ENCODE data around the gene KRT80.

The KRT80 gene

GRCh38 chr12:52187206-52187605, 4.6 kb downstream of the KRT80 start:
- no peak overlapping the region for H3K4me3 ChIP-seq (ENCODE audit: low read length)
- no peak for TF ChIP-seq CTCF (conservative IDR thresholded peaks at IDR 0.05; ENCODE audit: low read depth, low read length)
- DNase-seq (ENCODE audit: low read depth): no peak

- no peak for DNase-seq (ENCODE audit: low read depth)
- H3K4me3 ChIP-seq (ENCODE audit: low read length): no peak overlapping the region
- no peak for TF ChIP-seq CTCF (conservative IDR thresholded peaks at IDR 0.05; ENCODE audit: low read depth, low read length)
Observed at GRCh38 chr12:52186118-52186840, 5.5 kb downstream of the KRT80 start.

- peak overlapping the region; percentile 14 for H3K4me3 ChIP-seq (ENCODE audit: low read length)
- no peak for TF ChIP-seq CTCF (conservative IDR thresholded peaks at IDR 0.05; ENCODE audit: low read depth, low read length)
- no peak for DNase-seq (ENCODE audit: low read depth)
Observed at GRCh38 chr12:52185400-52185967, 6.3 kb downstream of the KRT80 start.

- peak overlapping the region; percentile 14 for H3K4me3 ChIP-seq (ENCODE audit: low read length)
- no peak for DNase-seq (ENCODE audit: low read depth)
- TF ChIP-seq CTCF (conservative IDR thresholded peaks at IDR 0.05; ENCODE audit: low read depth, low read length): no peak
Observed at GRCh38 chr12:52184813-52185212, 7.0 kb downstream of the KRT80 start.

GRCh38 chr12:52183971-52184370, 7.8 kb downstream of the KRT80 start:
- TF ChIP-seq CTCF (conservative IDR thresholded peaks at IDR 0.05; ENCODE audit: low read depth, low read length): no peak
- peak overlapping the region; percentile 23 for H3K4me3 ChIP-seq (ENCODE audit: low read length)
- no peak for DNase-seq (ENCODE audit: low read depth)

GRCh38 chr12:52183544-52183910, 8.3 kb downstream of the KRT80 start:
- peak overlapping the region; percentile 23 for H3K4me3 ChIP-seq (ENCODE audit: low read length)
- no peak for DNase-seq (ENCODE audit: low read depth)
- no peak for TF ChIP-seq CTCF (conservative IDR thresholded peaks at IDR 0.05; ENCODE audit: low read depth, low read length)

- peak overlapping the region; percentile 23 for H3K4me3 ChIP-seq (ENCODE audit: low read length)
- no peak for DNase-seq (ENCODE audit: low read depth)
- no peak for TF ChIP-seq CTCF (conservative IDR thresholded peaks at IDR 0.05; ENCODE audit: low read depth, low read length)
Observed at GRCh38 chr12:52182898-52183543, 8.8 kb downstream of the KRT80 start.
